ENCODE results near the gene TMEM131L.
A peak's percentile ranks its signal among the peaks of the same experiment; 100 is the strongest.

The TMEM131L gene

DNA sequence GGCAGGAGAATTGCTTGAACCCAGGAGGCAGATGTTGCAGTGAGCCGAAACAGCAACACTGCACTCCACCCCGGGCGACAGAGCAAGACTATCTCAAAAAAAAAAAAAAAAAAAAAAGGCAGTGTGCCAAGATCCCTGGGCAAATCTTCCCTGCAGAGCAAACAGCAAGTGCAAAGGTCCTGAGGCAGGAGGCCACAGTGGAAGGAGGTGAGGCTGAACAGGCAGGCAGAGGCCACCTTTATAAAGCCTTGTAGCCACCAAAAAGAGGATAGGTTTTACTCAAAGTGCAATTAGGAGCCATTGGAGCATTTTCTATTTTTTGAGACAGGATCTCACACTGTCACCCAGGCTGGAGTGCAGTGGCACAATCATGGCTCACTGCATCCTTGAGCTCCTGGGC lies 172.8 kb downstream of the TMEM131L start:
- peaks cover 43% of the 10 kb centered on the region for H3K4me1 ChIP-seq (ENCODE audit: insufficient read depth, low read length, severe bottlenecking)
- peak overlapping the region; percentile 68; the same call in 1 of the 2 replicates for H3K4me2 ChIP-seq (ENCODE audit: low read length)
- peaks cover 43% of the 10 kb centered on the region for H3K36me3 ChIP-seq (ENCODE audit: insufficient read depth, low read length)
- peak overlapping the region; percentile 73 for H3K27ac ChIP-seq (ENCODE audit: low read depth, low read length, poor library complexity, severe bottlenecking)
- H3F3A ChIP-seq (ENCODE audit: insufficient read depth, low read length), result peaks cover 22% of the 10 kb centered on the region; the same call in 1 of the 2 replicates
- no peaks in the 10 kb centered on the region for H3K9me2 ChIP-seq (ENCODE audit: low read depth, low read length)
- no peak overlapping the region for H2AFZ ChIP-seq (ENCODE audit: low read length)
- H3K9me3 ChIP-seq (ENCODE audit: low read length), result no peaks in the 10 kb centered on the region
- H4K20me1 ChIP-seq (ENCODE audit: insufficient read depth, low read length), result no peaks in the 10 kb centered on the region
- TF ChIP-seq, protein P1, sequence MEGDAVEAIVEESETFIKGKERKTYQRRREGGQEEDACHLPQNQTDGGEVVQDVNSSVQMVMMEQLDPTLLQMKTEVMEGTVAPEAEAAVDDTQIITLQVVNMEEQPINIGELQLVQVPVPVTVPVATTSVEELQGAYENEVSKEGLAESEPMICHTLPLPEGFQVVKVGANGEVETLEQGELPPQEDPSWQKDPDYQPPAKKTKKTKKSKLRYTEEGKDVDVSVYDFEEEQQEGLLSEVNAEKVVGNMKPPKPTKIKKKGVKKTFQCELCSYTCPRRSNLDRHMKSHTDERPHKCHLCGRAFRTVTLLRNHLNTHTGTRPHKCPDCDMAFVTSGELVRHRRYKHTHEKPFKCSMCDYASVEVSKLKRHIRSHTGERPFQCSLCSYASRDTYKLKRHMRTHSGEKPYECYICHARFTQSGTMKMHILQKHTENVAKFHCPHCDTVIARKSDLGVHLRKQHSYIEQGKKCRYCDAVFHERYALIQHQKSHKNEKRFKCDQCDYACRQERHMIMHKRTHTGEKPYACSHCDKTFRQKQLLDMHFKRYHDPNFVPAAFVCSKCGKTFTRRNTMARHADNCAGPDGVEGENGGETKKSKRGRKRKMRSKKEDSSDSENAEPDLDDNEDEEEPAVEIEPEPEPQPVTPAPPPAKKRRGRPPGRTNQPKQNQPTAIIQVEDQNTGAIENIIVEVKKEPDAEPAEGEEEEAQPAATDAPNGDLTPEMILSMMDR (IDR thresholded peaks at IDR 0.05; ENCODE audit: low read length), result no peak
- no peak for TF ChIP-seq EZH2 (IDR thresholded peaks at IDR 0.05; ENCODE audit: borderline replicate concordance, low read length)
- no peaks in the 10 kb centered on the region for H3K27me3 ChIP-seq (ENCODE audit: insufficient read depth, low read length)
- no peak overlapping the region; the same call in 1 of the 2 replicates for H3K9ac ChIP-seq (ENCODE audit: low read length)
- H3K4me3 ChIP-seq (ENCODE audit: low read depth, low read length, poor library complexity, severe bottlenecking), result no peak overlapping the region
- no peaks in the 10 kb centered on the region for H3K79me2 ChIP-seq (ENCODE audit: insufficient read depth, low read length)

- H3K4me2 ChIP-seq (ENCODE audit: low read length), result peak overlapping the region; percentile 68
- peaks cover 31% of the 10 kb centered on the region for H3K36me3 ChIP-seq (ENCODE audit: insufficient read depth, low read length)
- no peaks in the 10 kb centered on the region for H3K79me2 ChIP-seq (ENCODE audit: insufficient read depth, low read length)
- peak overlapping the region; percentile 73 for H3K27ac ChIP-seq (ENCODE audit: low read depth, low read length, poor library complexity, severe bottlenecking)
- no peaks in the 10 kb centered on the region for H3K27me3 ChIP-seq (ENCODE audit: insufficient read depth, low read length)
- H3F3A ChIP-seq (ENCODE audit: insufficient read depth, low read length), result peaks cover 22% of the 10 kb centered on the region; the same call in 1 of the 2 replicates
- no peak for TF ChIP-seq EZH2 (IDR thresholded peaks at IDR 0.05; ENCODE audit: borderline replicate concordance, low read length)
- TF ChIP-seq, protein P1 (IDR thresholded peaks at IDR 0.05; ENCODE audit: low read length), result no peak
- no peaks in the 10 kb centered on the region for H4K20me1 ChIP-seq (ENCODE audit: insufficient read depth, low read length)
- no peaks in the 10 kb centered on the region for H3K9me2 ChIP-seq (ENCODE audit: low read depth, low read length)
- H3K9me3 ChIP-seq (ENCODE audit: low read length), result no peaks in the 10 kb centered on the region
- no peak overlapping the region for H2AFZ ChIP-seq (ENCODE audit: low read length)
- H3K9ac ChIP-seq (ENCODE audit: low read length), result peak overlapping the region; percentile 38; the same call in 1 of the 2 replicates
- H3K4me3 ChIP-seq (ENCODE audit: low read depth, low read length, poor library complexity, severe bottlenecking), result peak overlapping the region; percentile 47
- H3K4me1 ChIP-seq (ENCODE audit: insufficient read depth, low read length, severe bottlenecking), result peaks cover 43% of the 10 kb centered on the region
Measured at GRCh38 chr4:153639833-153640802, 174.0 kb downstream of the TMEM131L start.

GRCh38 chr4:153641532-153641931 lies 175.4 kb downstream of the TMEM131L start:
- Histone ChIP-seq H3K9me3 (ENCODE audit: low read length) (no peaks in the 10 kb centered on the region), H3K4me2 (ENCODE audit: low read length) (no peak overlapping the region), H3F3A (ENCODE audit: insufficient read depth, low read length) (peaks cover 15% of the 10 kb centered on the region; the same call in 1 of the 2 replicates), H3K9ac (ENCODE audit: low read length) (no peak overlapping the region), H3K27ac (ENCODE audit: low read depth, low read length, poor library complexity, severe bottlenecking) (peak overlapping the region; percentile 73), H3K4me3 (ENCODE audit: low read depth, low read length, poor library complexity, severe bottlenecking) (no peak overlapping the region), H3K36me3 (ENCODE audit: insufficient read depth, low read length) (peaks cover 17% of the 10 kb centered on the region), H3K9me2 (ENCODE audit: low read depth, low read length) (no peaks in the 10 kb centered on the region), H2AFZ (ENCODE audit: low read length) (no peak overlapping the region), H3K79me2 (ENCODE audit: insufficient read depth, low read length) (no peaks in the 10 kb centered on the region), H3K4me1 (ENCODE audit: insufficient read depth, low read length, severe bottlenecking) (peaks cover 43% of the 10 kb centered on the region), H4K20me1 (ENCODE audit: insufficient read depth, low read length) (no peaks in the 10 kb centered on the region), H3K27me3 (ENCODE audit: insufficient read depth, low read length) (no peaks in the 10 kb centered on the region)
- TF ChIP-seq EZH2 (IDR thresholded peaks at IDR 0.05; ENCODE audit: borderline replicate concordance, low read length), result no peak
- TF ChIP-seq, protein P1 (IDR thresholded peaks at IDR 0.05; ENCODE audit: low read length), result no peak

Measured in OCI-LY1 (cell line).